GM18526 (cell line): ENCODE measurements around the gene SLC35A4.

ENCODE experiments used
- POLR2A ChIP-seq: IDR thresholded peaks from 3 replicates; pipeline ENCODE4 v1.6.1; 2011; ENCODE audit not compliant: insufficient read length; ENCODE audit errors: extremely low read depth

SLC35A4 gene

GRCh38 chr5:140564196-140565023 lies at the start of gene SLC35A4, which contains the start of gene APBB3:
Gene SLC35A4 (plus strand): TSS chr5:140564828. CDS start chr5:140567170, 2,342 bp downstream.
Gene APBB3 (minus strand): TSS chr5:140564598. CDS start chr5:140564245, 353 bp downstream.
- peak; percentile 94 for TF ChIP-seq POLR2A

GRCh38 chr5:140524003-140524402 lies 40.6 kb upstream of the SLC35A4 start:
- TF ChIP-seq POLR2A = no peak

- no peak for TF ChIP-seq POLR2A
Measured at GRCh38 chr5:140540227-140540626, 24.4 kb upstream of the SLC35A4 start.

GRCh38 chr5:140542972-140543371 lies 21.7 kb upstream of the SLC35A4 start:
- TF ChIP-seq POLR2A = no peak

- TF ChIP-seq POLR2A = no peak
Measured at GRCh38 chr5:140544986-140545385, 19.6 kb upstream of the SLC35A4 start.

GRCh38 chr5:140545606-140546005 lies 19.0 kb upstream of the SLC35A4 start:
- no peak for TF ChIP-seq POLR2A

GRCh38 chr5:140546851-140547507 lies 17.6 kb upstream of the SLC35A4 start:
- no peak for TF ChIP-seq POLR2A

GRCh38 chr5:140547508-140548299 lies 16.9 kb upstream of the SLC35A4 start, which contains the start of gene EIF4EBP3:
Gene EIF4EBP3 (plus strand): TSS chr5:140547662. CDS start chr5:140547738, 76 bp downstream.
- TF ChIP-seq POLR2A = peak; percentile 56

- TF ChIP-seq POLR2A = no peak
Measured at GRCh38 chr5:140548300-140548688, 16.3 kb upstream of the SLC35A4 start.

GRCh38 chr5:140548791-140549190 lies 15.8 kb upstream of the SLC35A4 start:
- no peak for TF ChIP-seq POLR2A

- TF ChIP-seq POLR2A = no peak
Measured at GRCh38 chr5:140549237-140550144, 15.1 kb upstream of the SLC35A4 start.

- no peak for TF ChIP-seq POLR2A
Measured at GRCh38 chr5:140550147-140551079, 14.2 kb upstream of the SLC35A4 start.

- no peak for TF ChIP-seq POLR2A
Measured at GRCh38 chr5:140551872-140552271, 12.8 kb upstream of the SLC35A4 start.
